Neural cell (in vitro differentiated cells): ENCODE measurements around the gene LDLR. TPM values are rescaled to one million over a fixed set of nuclear protein-coding genes. Genes with fewer than 3 reads are reported as not detected.

ENCODE experiments used
- H2AFZ ChIP-seq: fragments of 200-600, 300-800 bp; sonication (generic), shearing (Covaris generic); 2 replicates; pipeline ENCODE4 v1.6.0; 2014; ENCODE audit warnings: low read depth, mild to moderate bottlenecking, antibody characterized with exemption, low read length, moderate library complexity
- H3F3A ChIP-seq: fragments of 200-600 bp; shearing (Covaris generic); 2 replicates; pipeline ENCODE4 v1.6.1; 2016; ENCODE audit warnings: mild to moderate bottlenecking, moderate library complexity, mixed read lengths, antibody characterized with exemption, low read length; ENCODE audit not compliant: insufficient read depth, poor library complexity, severe bottlenecking
- H3K27ac ChIP-seq: fragments of 200-600, 300-800 bp; sonication (generic), shearing (Covaris generic); 2 replicates; pipeline ENCODE4 v1.5.1; 2014; ENCODE audit warnings: mild to moderate bottlenecking, low read length, moderate library complexity
- H3K27me3 ChIP-seq: fragments of 300-800, 200-600 bp; sonication (generic), shearing (Covaris generic); 2 replicates; pipeline ENCODE4 v1.6.0; 2014; ENCODE audit warnings: mild to moderate bottlenecking, low read depth, low read length, moderate library complexity; ENCODE audit not compliant: insufficient read depth
- H3K36me3 ChIP-seq: fragments of 300-800, 200-600 bp; sonication (generic), shearing (Covaris generic); 2 replicates; pipeline ENCODE4 v1.5.1; 2014; ENCODE audit warnings: mild to moderate bottlenecking, antibody characterized with exemption, low read length, moderate library complexity; ENCODE audit not compliant: insufficient read depth
- H3K4me2 ChIP-seq: fragments of 300-800, 200-600 bp; sonication (generic), shearing (Covaris generic); 2 replicates; pipeline ENCODE4 v1.6.0; 2014; ENCODE audit warnings: mild to moderate bottlenecking, low read length
- H3K4me3 ChIP-seq: fragments of 300-800, 200-600 bp; sonication (generic), shearing (Covaris generic); 2 replicates; pipeline ENCODE4 v1.5.1; 2014; ENCODE audit warnings: mild to moderate bottlenecking, low read length, moderate library complexity
- H3K79me2 ChIP-seq: fragments of 200-600 bp; shearing (Covaris generic); replicated peaks from 2 replicates; pipeline ENCODE4 v1.6.0; 2014; ENCODE audit warnings: mild to moderate bottlenecking, low read length, moderate library complexity; ENCODE audit not compliant: insufficient read depth
- H3K9ac ChIP-seq: fragments of 300-800, 200-600 bp; sonication (generic), shearing (Covaris generic); 2 replicates; pipeline ENCODE4 v1.6.1; 2016; ENCODE audit warnings: mild to moderate bottlenecking, low read length, mixed read lengths
- H3K9me2 ChIP-seq: fragments of 200-600 bp; shearing (Covaris generic); 2 replicates; pipeline ENCODE4 v1.6.1; 2016; ENCODE audit warnings: mild to moderate bottlenecking, low read length, mixed read lengths; ENCODE audit not compliant: insufficient read depth
- H3K9me3 ChIP-seq: fragments of 200-600, 300-800 bp; sonication (generic), shearing (Covaris generic); 2 replicates; pipeline ENCODE4 v1.6.1; 2016; ENCODE audit warnings: mild to moderate bottlenecking, mixed run types, low read length, moderate library complexity, mixed read lengths
- H4K20me1 ChIP-seq: fragments of 200-600 bp; shearing (Covaris generic); 2 replicates; pipeline ENCODE4 v1.6.1; 2016; ENCODE audit warnings: mild to moderate bottlenecking, mixed run types; ENCODE audit not compliant: insufficient read depth
- EP300 ChIP-seq: fragments of 450-650 bp; conservative IDR thresholded peaks from 2 replicates; pipeline ENCODE4 v1.6.1; 2014; ENCODE audit warnings: antibody characterized with exemption, mild to moderate bottlenecking, moderate library complexity; ENCODE audit not compliant: poor library complexity, severe bottlenecking
- EZH2 ChIP-seq: fragments of 200-600, 300-800 bp; shearing (Covaris generic), sonication (generic); IDR thresholded peaks from 2 replicates; pipeline ENCODE4 v1.6.1; 2014; ENCODE audit warnings: antibody characterized with exemption, low read length, borderline replicate concordance, mild to moderate bottlenecking; ENCODE audit not compliant: insufficient read depth, poor library complexity, severe bottlenecking
- MXI1 ChIP-seq: fragments of 450-650 bp; conservative IDR thresholded peaks from 2 replicates; pipeline ENCODE4 v1.6.1; 2014; ENCODE audit warnings: antibody characterized with exemption, mild to moderate bottlenecking; ENCODE audit not compliant: poor library complexity, severe bottlenecking
- POLR2AphosphoS5 ChIP-seq: IDR thresholded peaks from 2 replicates; pipeline ENCODE4 v1.6.1; 2012
- RAD21 ChIP-seq: fragments of 450-650 bp; conservative IDR thresholded peaks from 2 replicates; pipeline ENCODE4 v1.6.1; 2014; ENCODE audit warnings: antibody characterized with exemption, mild to moderate bottlenecking, moderate library complexity
- REST ChIP-seq: IDR thresholded peaks from 2 replicates; pipeline ENCODE4 v1.6.1; 2012; ENCODE audit warnings: borderline replicate concordance
- SMC3 ChIP-seq: fragments of 450-650 bp; conservative IDR thresholded peaks from 2 replicates; pipeline ENCODE4 v1.6.1; 2014; ENCODE audit warnings: antibody characterized with exemption, mild to moderate bottlenecking, moderate library complexity; ENCODE audit not compliant: poor library complexity
- TAF1 ChIP-seq: IDR thresholded peaks from 2 replicates; pipeline ENCODE4 v1.6.1; 2012; ENCODE audit warnings: low read depth
- polyA plus RNA-seq: library from polyadenylated mRNA; depleted of rRNA; stranded (reverse); fragments of >200 nt; gene quantifications from 2 replicates; pipeline ENCODE4 v1.2.3, GENCODE V29; 2014
- TF ChIP-seq, protein P1 (sequence below): fragments of 450-650 bp; IDR thresholded peaks from 2 replicates; pipeline ENCODE4 v1.5.1; 2014; ENCODE audit warnings: antibody characterized with exemption, mild to moderate bottlenecking, moderate library complexity; ENCODE audit not compliant: poor library complexity, severe bottlenecking

LDLR gene
- polyA plus RNA-seq, 1 donor from 2014 or later = 23.2 TPM

- Histone ChIP-seq H3K79me2 (no peaks in the 10 kb centered on the region), H3K4me2 (no peak overlapping the region), H3K9ac (no peak overlapping the region), H4K20me1 (no peaks in the 10 kb centered on the region), H2AFZ (no peak overlapping the region), H3K27me3 (no peaks in the 10 kb centered on the region), H3K9me3 (no peaks in the 10 kb centered on the region), H3K9me2 (no peaks in the 10 kb centered on the region), H3K36me3 (no peaks in the 10 kb centered on the region), H3F3A (no peaks in the 10 kb centered on the region), H3K27ac (no peak overlapping the region), H3K4me3 (no peak overlapping the region)
- TF ChIP-seq, protein P1, sequence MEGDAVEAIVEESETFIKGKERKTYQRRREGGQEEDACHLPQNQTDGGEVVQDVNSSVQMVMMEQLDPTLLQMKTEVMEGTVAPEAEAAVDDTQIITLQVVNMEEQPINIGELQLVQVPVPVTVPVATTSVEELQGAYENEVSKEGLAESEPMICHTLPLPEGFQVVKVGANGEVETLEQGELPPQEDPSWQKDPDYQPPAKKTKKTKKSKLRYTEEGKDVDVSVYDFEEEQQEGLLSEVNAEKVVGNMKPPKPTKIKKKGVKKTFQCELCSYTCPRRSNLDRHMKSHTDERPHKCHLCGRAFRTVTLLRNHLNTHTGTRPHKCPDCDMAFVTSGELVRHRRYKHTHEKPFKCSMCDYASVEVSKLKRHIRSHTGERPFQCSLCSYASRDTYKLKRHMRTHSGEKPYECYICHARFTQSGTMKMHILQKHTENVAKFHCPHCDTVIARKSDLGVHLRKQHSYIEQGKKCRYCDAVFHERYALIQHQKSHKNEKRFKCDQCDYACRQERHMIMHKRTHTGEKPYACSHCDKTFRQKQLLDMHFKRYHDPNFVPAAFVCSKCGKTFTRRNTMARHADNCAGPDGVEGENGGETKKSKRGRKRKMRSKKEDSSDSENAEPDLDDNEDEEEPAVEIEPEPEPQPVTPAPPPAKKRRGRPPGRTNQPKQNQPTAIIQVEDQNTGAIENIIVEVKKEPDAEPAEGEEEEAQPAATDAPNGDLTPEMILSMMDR = no peak
Measured at GRCh38 chr19:11142528-11143171, 53.4 kb downstream of the LDLR start.

DNA sequence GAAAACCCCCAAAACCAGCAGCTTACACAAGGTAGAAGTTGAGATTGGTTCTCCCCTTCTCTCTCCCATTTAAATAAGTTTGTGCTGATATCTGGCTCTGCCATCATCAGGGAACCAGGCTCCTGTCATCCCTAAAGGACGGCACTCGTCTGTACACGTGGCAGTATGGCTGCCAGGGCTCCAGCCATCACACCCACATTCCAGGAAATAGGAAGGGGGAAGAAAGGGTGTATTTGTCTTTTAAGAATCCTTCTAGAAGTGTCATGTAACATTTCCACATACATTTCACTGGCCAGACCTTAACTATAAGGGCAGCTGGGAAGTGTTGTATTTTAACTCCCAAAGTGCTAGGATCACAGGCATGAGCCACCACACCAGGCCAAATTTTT, 56.3 kb downstream of the LDLR start:
- no peak overlapping the region for H3K4me2 ChIP-seq
- H3K36me3 ChIP-seq = no peaks in the 10 kb centered on the region
- no peaks in the 10 kb centered on the region for H3K27me3 ChIP-seq
- H2AFZ ChIP-seq = no peak overlapping the region
- H3K27ac ChIP-seq = no peak overlapping the region
- no peaks in the 10 kb centered on the region for H3F3A ChIP-seq
- H3K4me3 ChIP-seq = no peak overlapping the region
- H4K20me1 ChIP-seq = no peaks in the 10 kb centered on the region
- H3K9ac ChIP-seq = no peak overlapping the region
- no peaks in the 10 kb centered on the region for H3K9me3 ChIP-seq
- H3K79me2 ChIP-seq = no peaks in the 10 kb centered on the region
- no peak for TF ChIP-seq SMC3
- H3K9me2 ChIP-seq = no peaks in the 10 kb centered on the region

GRCh38 chr19:11148001-11148400, 58.7 kb downstream of the LDLR start:
- no peaks in the 10 kb centered on the region for H3K9me3 ChIP-seq
- no peak overlapping the region for H3K4me2 ChIP-seq
- H3K36me3 ChIP-seq = no peaks in the 10 kb centered on the region
- TF ChIP-seq, protein P1 = no peak
- TF ChIP-seq POLR2AphosphoS5 (no peak), EP300 (no peak), TAF1 (no peak), RAD21 (no peak), EZH2 (no peak), MXI1 (no peak), SMC3 (no peak), REST (no peak)
- no peaks in the 10 kb centered on the region for H3K9me2 ChIP-seq
- H3K4me3 ChIP-seq = no peak overlapping the region
- H2AFZ ChIP-seq = no peak overlapping the region
- no peak overlapping the region for H3K27ac ChIP-seq
- H4K20me1 ChIP-seq = no peaks in the 10 kb centered on the region
- H3K79me2 ChIP-seq = no peaks in the 10 kb centered on the region
- no peaks in the 10 kb centered on the region for H3F3A ChIP-seq
- no peaks in the 10 kb centered on the region for H3K27me3 ChIP-seq
- H3K9ac ChIP-seq = no peak overlapping the region
